SKM-1 (cell line): ENCODE measurements around the gene LIMA1.
"Not testable (repeated sequence)": the region's sequence is repeated elsewhere in the genome, so short reads cannot be mapped to it uniquely, and the experiment has no call there.

ENCODE experiments used
- DNase-seq: peaks from one replicate; lab custom pipeline; 2025; ENCODE audit not compliant: unreplicated experiment; lab: John Stamatoyannopoulos, UW

Gene LIMA1

GRCh38 chr12:50219001-50219400 is 64.3 kb downstream of the LIMA1 start:
- not testable (repeated sequence) for DNase-seq

- no peak for DNase-seq
Observed at GRCh38 chr12:50218386-50218785, 64.9 kb downstream of the LIMA1 start.

GRCh38 chr12:50217202-50217601 is 66.1 kb downstream of the LIMA1 start:
- no peak for DNase-seq

GRCh38 chr12:50215033-50215432 is 68.3 kb downstream of the LIMA1 start:
- DNase-seq: no peak

- no peak for DNase-seq
Observed at GRCh38 chr12:50214018-50214417, 69.3 kb downstream of the LIMA1 start.

- DNase-seq: no peak
Observed at GRCh38 chr12:50213439-50213838, 69.9 kb downstream of the LIMA1 start.

GRCh38 chr12:50212071-50212467 is 71.3 kb downstream of the LIMA1 start:
- DNase-seq: no peak

- DNase-seq: no peak
Observed at GRCh38 chr12:50211392-50212070, 71.8 kb downstream of the LIMA1 start.

- DNase-seq: no peak
Observed at GRCh38 chr12:50207424-50207823, 75.9 kb downstream of the LIMA1 start.

- DNase-seq: no peak
Observed at GRCh38 chr12:50205648-50206047, 77.7 kb downstream of the LIMA1 start.

- no peak for DNase-seq
Observed at GRCh38 chr12:50203691-50204090, 79.6 kb downstream of the LIMA1 start.

- no peak for DNase-seq
Observed at GRCh38 chr12:50201987-50202521, 81.3 kb downstream of the LIMA1 start.

GRCh38 chr12:50200552-50201273 is 82.6 kb downstream of the LIMA1 start:
- no peak for DNase-seq

- no peak for DNase-seq
Observed at GRCh38 chr12:50198829-50199228, 84.5 kb downstream of the LIMA1 start.

- DNase-seq: no peak
Observed at GRCh38 chr12:50197297-50197727, 86.0 kb downstream of the LIMA1 start.

GRCh38 chr12:50196537-50196936 is 86.8 kb downstream of the LIMA1 start:
- DNase-seq: no peak

GRCh38 chr12:50195832-50196231 is 87.5 kb downstream of the LIMA1 start:
- no peak for DNase-seq

- no peak for DNase-seq
Observed at GRCh38 chr12:50192908-50193307, 90.4 kb downstream of the LIMA1 start.

GRCh38 chr12:50192236-50192635 is 91.1 kb downstream of the LIMA1 start:
- no peak for DNase-seq

- no peak for DNase-seq
Observed at GRCh38 chr12:50190859-50191258, 92.5 kb downstream of the LIMA1 start.

GRCh38 chr12:50188875-50189575 is 94.3 kb downstream of the LIMA1 start:
- DNase-seq: no peak
